Skeletal muscle cell (primary cell): ENCODE results near the gene LRIG1.
A peak's percentile ranks its signal among the peaks of the same experiment; 100 is the strongest.

ENCODE experiments used
- DNase-seq: peaks from one replicate; pipeline ENCODE4 v3.0.0-alpha.2; 2010; ENCODE audit warnings: low read depth
- H3K4me3 ChIP-seq: 2 replicates; pipeline ENCODE4 v1.5.1; 2011; ENCODE audit warnings: low read depth, mild to moderate bottlenecking, control low read depth, low read length, moderate library complexity

LRIG1 gene

DNA sequence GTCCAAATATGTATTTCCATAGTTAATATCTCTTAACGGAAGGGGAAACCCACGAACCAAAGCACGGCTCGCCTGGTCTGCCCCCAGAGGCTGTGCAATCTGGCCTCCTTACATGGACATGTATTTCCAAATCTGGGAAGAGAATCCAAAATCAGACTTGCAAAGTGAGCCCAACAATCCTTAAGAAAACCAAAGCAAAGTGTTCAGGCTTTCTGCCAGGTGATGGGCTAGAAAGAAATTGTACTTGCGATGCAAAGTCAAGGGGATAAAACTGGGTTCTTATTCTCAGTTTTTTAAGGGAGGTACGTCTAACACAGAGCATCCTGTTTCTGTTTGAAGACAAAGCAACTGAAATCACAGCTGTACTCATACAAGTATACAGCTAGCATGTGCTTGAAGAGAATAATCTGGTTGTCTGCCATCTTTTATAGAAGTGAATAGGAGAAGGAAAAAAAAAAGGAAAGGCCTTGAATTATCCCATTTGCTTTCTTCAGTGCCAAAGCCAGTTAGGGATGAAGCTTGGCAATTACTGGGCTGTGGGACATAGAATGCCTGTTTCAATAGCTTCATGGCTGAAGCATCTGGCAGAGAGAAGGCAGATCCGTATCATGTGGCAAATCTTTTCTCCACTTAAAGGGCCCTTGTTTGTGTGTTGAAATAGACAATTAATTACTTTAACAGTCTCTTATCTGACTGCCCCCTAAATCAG is 48.4 kb downstream of the LRIG1 start:
- H3K4me3 ChIP-seq = no peak overlapping the region

DNA sequence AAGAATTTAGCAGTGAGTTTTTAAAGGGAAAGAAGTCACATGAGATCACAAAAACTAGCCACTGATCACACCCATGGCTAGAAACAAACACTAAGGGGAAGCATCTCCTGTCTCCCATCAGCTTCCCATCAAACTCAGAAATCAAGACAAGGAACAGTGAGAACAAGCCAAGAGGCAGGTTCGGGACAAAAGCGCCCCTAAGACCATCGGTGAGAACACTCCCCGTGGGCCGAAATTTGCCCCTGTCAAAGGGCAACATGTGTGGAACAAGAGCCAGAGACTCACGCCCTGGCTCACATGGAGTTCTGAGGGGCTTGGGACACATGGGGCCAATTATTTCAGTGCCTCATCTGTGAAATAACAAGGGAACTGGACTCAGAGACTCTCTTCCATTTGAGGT is 49.1 kb downstream of the LRIG1 start:
- no peak overlapping the region for H3K4me3 ChIP-seq
- DNase-seq = no peak

More for the DNA sequence above, 48.4 kb downstream of the LRIG1 start:
- DNase-seq = no peak

DNA sequence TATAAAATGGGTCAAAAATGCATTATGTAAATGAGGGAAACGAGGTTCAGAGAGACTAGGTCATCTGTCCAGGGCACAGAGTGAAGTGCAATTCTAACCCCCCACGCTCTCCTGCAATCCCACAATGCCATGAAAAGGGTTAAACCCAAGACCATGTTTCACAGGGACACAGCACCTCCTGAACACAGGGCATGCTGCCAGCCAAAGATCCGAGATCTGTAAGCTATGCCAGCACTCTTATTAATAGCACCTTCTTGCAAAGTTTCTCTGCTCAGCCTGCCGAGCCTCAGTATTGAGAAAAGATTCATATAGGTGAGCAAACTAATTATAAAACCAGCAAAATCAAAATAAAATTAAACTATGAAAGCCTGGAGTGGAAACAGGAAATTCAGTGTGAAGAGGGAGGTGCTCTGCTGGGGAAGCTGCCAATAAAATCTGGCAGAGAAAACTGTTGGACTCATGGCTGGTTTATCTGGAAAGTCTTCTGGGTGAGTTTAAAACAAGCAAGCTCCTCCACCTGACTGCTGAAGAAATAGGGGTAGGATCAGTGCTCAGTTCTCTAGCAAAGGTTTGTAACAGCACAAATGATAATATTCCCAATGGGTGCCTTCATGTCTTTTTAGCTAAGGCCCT is 50.3 kb downstream of the LRIG1 start:
- DNase-seq = no peak
- no peak overlapping the region for H3K4me3 ChIP-seq

DNA sequence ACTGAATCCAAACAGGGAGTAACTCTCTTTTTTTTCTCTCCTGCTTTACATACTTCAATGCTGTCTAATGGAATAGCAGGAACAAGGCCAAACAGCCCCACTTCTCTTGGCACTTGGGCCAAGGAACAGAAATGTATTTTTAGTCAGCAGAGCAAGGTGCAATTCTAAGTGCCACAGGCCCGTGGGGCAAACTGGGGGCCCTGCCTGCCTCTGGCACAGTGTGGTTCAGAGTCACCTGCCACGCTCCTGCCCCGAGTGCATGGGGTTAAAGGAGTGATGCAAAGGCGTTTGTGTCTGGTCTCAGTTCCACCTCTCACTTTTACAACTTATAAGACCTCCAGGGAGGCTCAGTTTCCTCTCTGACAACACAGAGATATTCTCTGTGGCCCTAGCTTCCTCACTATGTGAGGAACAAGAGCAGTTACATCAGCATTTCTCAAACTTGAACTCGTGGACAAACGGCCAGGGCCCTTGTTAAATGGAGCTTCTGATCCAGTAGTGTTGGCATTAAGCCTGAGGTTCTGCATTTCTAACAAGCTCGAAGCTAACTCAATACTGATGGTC is 51.3 kb downstream of the LRIG1 start:
- DNase-seq = no peak
- no peak overlapping the region for H3K4me3 ChIP-seq

DNA sequence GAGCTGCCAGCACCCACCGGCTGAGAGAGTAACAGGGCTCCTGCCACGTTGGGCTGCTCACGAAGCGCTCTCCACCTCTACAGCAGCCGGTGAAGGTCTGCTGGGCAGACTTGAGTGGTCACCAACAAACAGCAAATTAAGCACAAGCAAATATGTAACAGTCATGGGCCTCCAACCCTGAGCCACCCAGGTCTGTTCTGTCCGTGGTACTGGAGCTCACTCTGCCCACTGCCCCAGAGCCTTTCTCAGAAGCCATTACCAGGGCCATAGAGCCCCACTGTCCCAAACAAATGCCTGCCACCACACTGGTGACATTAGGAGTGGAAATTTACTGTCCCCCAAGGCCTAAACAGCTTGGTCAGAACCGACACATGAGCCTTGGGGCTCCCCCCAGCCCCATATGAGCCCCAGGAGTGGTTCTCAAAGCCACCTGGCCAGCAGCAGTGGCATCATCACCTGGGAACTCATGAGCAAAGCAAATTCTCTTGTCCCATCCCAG is 56.6 kb downstream of the LRIG1 start:
- H3K4me3 ChIP-seq = no peak overlapping the region
- DNase-seq = no peak

DNA sequence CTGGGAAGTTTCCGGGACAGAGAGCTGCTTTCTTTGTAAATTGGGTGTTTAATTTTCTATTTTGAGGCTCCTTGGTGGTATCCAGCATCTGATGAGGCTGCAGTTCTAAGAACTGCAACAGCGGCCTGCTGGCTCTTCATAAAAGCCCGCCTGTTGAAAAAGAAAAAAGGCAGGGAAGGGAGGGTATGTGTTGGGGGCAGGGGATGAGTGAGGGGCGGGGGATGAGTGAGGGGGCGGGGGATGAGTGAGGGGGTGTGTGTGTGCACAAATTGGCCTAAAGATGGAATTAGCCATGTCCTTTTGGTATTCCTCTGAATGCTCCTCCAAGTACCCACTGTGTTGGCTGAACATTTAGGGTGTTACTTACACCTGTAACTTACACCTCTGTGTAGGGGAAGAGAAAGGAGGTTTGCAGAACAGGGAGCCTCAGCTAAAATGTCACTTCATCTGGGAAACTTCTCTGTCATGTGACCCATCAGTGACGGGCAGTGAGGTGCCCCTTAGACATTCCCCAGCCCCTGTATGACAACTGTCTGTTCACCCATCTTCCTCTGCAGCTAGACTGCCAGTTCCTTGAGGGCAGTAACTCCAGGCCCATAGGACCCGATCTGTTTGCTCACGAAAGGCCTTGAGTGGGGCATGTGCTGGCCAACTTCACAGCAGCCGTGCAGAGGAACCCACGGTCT is 57.6 kb downstream of the LRIG1 start:
- no peak overlapping the region for H3K4me3 ChIP-seq
- DNase-seq = no peak

DNA sequence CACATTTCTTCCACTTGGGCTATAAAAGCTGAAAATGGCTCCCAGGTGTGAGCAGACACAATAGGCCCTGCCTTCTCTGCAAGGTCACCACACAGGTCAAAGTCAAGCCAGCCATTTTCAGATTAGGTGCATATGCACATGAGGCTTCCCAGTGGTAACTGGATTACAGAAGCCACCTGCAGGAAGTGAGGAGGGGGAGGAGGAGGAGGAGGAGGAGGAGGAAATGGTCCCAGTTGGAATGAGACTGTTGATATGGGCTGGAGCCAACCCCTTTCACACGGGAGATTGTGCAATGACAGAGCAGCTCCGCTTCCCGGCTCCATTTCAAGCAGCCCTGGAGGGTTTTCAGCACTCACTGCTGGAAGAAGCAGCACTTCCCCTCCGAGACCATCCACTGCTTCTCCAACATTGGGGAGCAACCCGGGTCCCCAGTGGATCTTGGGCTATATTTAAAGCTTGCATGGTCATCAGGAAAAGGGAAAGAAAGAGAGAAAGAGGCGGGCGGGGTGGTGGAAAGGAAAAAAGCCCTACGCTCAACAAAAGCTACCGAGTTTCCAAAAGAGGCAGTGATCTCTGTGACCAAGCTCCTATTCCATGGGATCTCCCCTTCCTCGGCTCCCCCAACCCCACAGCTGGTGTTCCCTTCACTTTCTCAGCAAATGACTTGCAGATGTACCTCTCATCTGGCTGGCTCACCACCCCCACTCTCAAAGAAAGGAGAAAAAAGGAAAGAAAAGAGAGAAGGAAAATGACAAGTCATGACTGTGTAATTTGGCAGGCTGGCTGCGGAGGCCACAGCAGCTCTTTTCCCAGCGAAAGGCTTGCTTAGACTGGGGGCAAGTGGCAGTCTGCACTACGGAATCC is 58.3 kb downstream of the LRIG1 start:
- peak; percentile 67 for DNase-seq
- H3K4me3 ChIP-seq = peak overlapping the region; percentile 12

DNA sequence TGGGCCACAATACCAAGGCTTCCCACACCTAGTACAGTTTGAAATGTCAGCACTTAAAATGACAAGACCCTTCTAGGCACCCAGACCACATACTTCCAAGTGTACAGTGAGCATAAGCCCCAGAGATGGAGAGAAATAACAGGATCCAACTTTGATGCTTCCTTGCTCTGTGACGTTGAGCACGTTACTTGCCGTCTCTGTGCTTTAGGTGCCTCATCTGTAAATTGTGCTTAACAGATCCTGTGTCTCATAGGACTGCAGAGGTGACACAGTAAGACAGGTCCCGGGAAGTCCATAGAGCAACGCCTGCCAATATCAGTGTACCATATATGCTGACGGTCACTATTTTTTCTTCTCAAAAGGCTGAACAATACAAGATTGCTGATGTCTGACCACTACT is 59.1 kb downstream of the LRIG1 start:
- no peak overlapping the region for H3K4me3 ChIP-seq
- no peak for DNase-seq

DNA sequence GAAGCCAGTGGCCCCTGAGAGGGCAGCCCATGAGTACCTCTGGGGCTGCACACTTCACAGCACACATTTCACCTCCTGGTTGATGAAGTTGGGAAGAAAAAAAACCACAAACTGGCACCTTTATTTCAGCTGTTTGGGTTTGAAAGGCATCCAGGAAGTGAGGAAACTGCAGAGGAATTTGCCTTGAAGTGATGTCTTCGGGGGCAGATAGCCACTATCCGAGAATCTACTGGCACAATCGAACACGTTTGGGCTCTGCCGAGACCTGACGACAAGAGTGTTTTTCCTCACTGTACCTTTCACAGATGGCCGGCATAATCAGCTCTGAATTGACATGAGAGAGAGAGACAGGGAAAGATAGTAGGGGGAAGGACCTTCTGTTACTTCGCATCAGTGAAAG is 59.7 kb downstream of the LRIG1 start:
- H3K4me3 ChIP-seq = no peak overlapping the region
- DNase-seq = no peak

DNA sequence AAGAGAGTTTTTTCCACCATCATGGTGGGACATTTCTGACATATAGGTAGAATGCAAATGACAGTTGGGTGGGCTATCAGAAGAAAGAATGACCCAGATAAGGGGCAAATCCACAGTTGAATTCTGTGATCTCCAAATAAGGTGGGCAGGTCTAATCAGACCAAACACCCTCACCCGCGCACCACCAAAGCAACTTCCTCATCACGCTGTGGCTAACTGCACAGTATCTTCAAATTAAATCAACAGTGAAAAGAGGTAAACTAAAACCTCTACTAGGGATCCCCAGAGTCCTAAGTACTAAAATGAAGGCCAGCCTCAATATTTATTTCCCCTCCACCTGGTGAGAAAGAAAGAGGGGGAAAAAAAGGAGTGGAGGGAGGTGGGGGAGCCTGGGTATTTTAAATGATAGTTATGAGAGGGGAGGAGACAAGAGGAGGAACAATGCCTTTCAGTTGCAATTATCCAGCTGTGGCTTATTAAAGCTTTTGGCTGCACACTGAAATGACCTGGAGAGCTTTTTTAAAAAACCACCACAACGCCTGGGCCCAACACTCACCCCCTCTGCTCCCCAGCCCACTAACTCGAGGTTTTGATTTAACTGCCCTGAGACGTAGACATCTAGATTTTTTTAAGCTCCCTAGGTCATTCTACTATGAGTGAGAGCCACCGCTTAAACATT is 61.0 kb downstream of the LRIG1 start:
- no peak for DNase-seq
- no peak overlapping the region for H3K4me3 ChIP-seq

DNA sequence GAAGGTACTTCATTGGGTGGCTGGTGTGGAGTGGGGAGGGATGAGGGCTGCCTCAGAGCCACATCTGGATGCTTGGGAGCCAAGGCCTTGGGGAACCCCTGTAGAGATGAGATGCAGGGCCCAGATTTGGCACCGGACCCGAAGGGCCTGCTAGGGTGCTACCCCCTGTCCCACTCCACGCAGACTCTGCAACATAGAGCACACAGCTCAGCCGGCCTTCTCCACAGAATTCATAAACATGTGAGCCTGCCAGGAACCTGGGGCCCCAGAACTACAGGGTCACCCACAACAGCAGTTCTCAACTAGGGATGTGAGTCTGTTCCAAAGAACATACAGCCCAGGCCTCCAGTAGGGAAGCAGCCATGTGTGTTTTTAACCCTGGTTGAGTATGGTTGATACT is 62.8 kb downstream of the LRIG1 start:
- no peak overlapping the region for H3K4me3 ChIP-seq
- no peak for DNase-seq

DNA sequence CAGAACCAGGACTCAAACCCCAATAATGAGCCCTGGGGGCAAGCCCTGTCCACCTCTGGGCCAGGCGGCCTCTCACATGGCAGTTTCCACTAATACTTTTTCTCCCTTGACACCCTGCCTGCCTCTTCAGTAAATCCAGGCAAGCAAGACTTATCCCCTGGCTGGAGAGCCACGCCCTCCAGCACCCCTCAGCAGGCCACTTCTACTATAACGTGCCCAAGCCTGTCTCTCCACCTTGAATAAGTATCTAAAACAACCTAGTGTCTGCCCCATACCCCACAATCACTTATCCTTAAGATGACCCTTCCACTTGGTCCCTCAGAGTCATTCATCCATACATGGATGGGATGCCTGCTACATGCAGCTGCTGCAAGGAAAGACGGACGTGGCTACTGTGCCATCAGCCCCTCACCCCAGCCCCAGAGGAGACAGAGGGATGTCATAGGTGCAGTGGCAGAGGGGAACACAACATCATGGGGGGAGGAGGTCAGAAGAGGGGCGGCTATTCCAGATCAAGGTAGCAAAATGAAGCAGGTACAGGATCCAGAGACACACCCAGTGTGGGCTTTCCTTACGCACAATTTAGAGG is 63.4 kb downstream of the LRIG1 start:
- no peak for DNase-seq
- H3K4me3 ChIP-seq = no peak overlapping the region

DNA sequence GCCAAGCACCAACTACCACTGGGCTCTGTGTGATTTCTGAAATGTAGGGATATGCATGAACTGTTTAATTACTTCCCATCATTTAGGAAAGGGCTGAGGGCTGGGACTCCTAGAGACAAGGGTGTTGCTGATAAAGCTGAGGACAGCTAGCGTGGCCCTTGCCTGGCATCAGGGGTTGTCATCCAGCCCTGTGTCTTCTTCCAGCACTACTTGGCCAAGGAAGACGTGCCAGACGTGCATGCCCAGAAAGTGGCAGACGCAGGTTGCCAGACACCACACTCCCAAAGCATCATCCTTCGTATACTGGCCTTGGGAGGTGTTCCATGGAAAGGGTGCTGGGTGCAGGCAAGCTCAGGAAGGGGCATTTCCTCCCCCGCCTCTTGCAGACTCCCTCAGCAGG is 64.8 kb downstream of the LRIG1 start:
- DNase-seq = no peak
- no peak overlapping the region for H3K4me3 ChIP-seq

DNA sequence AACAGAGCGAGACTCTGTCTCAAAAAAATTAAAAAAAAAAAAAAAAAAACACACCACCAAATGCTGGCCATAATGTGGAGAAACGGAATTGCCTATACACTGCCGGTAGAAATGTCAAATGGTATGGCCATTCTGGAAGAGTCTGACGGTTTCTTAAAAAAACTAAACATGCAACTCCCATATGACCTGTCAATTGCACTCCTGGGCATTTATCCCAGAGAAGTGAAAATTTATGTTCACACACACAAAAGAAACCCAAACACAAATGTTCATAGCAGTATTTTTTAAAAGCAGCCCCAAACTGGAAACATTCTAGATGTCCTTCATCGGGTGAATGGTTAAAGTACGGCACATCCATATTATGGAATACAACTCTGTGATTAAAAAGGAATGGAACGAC is 66.1 kb downstream of the LRIG1 start:
- DNase-seq = no peak
- H3K4me3 ChIP-seq = no peak overlapping the region

DNA sequence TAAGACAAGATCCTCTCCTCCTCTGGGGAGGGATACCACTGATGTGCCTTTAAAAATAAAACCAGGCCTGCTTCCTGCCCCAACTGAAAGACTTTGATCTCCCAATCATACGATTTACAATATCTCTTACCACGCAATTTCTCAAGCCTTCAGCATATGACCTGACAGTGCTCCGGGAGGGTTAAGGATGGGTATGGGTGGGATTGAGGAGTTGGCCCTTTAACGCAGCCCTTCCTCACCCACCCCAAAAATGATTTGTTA is 67.4 kb downstream of the LRIG1 start:
- no peak overlapping the region for H3K4me3 ChIP-seq
- no peak for DNase-seq

DNA sequence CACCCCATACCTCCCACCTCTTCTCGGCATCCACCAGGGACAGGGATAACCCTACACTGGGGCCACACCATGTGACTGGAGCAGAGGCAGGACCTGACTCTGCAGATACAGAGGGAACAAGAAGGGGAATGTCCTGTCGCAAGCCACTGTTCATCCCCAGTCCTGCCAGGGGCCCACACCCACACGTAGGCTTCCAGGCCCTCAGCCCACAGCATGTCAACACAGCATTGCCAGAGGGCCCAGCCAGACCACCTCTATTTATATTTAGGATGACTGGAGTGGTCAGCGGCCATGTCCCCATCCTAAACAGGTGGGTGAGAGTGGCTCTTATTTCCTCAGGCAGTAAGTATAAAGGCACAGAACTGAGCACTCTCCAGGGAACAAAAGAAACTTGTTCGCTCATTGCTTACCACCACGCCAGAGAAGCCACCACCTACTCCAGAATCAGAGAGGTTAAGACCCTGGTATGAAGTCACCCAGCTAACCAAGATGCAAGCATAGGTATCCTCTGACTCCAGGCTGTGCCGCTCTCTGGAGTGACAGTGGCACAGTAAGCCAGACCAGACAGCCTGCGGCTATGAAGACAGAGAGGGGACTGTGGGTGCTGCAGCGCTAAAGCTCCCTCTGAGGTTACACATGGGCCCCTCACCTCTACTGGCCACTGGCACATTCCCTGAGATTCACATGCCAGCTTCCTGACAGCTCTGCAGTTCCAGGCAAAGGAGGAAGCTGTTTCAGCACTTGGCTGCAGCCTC is 67.9 kb downstream of the LRIG1 start:
- no peak overlapping the region for H3K4me3 ChIP-seq
- DNase-seq = no peak

DNA sequence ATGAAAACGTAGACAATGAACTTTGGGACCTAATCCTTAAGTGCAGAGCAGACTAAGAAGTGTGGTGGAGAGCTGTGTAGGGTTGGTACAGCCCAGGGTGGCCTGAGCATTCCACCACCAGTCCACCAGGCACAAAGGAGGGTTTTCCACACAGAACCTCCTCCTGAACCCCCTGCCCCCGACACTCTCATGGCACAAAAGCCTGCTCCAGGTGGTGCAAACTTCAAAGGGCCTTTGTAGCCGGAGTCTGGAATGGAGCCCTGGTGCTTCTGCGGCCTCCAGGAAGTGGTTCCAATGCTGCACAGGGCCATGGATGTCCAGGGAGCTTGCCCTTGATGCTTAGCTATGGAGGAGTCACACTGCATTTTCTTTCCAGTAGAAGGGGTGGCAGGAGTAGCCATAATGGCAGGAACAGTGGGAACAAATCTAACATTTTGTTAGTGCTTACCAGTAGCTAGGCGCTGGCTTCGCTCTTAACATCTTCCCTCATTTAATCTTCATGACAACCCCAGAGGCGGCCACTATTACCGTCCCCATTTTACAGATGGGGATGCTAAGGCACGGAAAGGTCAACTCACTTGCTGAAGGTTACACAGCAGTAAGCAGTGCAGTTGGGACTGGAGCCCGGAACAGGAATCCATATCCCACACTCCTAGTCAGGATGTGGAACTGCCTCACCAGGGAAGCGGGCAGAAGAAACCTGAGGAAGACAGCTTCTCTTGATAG is 68.6 kb downstream of the LRIG1 start:
- DNase-seq = no peak
- no peak overlapping the region for H3K4me3 ChIP-seq

DNA sequence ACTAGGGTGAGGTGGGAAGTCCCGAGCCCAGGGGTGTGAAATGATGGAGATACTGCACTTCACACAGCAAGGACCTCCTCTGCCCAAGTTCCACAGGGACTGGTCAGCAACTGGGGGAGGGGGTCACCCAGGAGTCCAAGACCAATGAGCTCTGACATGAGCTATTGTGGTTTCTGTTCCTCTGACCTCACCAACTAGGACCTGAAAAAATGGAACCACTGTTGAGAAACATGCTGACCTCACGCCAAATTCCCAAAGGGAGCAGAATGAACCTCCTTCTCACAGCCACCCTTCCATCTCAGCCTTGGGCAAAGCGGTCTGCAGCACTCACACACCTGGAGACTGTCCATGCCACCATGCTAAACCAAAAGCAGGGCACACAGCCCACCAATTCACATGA is 69.3 kb downstream of the LRIG1 start:
- peak; percentile 78 for DNase-seq
- no peak overlapping the region for H3K4me3 ChIP-seq
